AG09309 (cell line): ENCODE measurements around the gene AMER3.

Source experiments
- DNase-seq: peaks from one replicate; pipeline ENCODE4 v3.0.0-alpha.2; 2010; ENCODE audit warnings: low read depth
- H3K4me3 ChIP-seq: 2 replicates; pipeline ENCODE4 v1.5.1; 2011; ENCODE audit warnings: mild to moderate bottlenecking, low read depth, low read length, moderate library complexity; ENCODE audit not compliant: control insufficient read depth
- CTCF ChIP-seq: IDR thresholded peaks from 2 replicates; pipeline ENCODE4 v1.5.1; 2011; ENCODE audit warnings: mild to moderate bottlenecking, low read depth, low read length, inconsistent platforms; ENCODE audit not compliant: insufficient read depth, control insufficient read depth; ENCODE audit errors: missing control alignments

AMER3 gene

GRCh38 chr2:130740671-130741070 lies 14.7 kb upstream of the AMER3 start:
- no peak for TF ChIP-seq CTCF
- no peak for DNase-seq
- no peak overlapping the region for H3K4me3 ChIP-seq

- DNase-seq, result no peak
- H3K4me3 ChIP-seq, result no peak overlapping the region
- no peak for TF ChIP-seq CTCF
Observed at GRCh38 chr2:130743278-130743677, 12.1 kb upstream of the AMER3 start.

DNA sequence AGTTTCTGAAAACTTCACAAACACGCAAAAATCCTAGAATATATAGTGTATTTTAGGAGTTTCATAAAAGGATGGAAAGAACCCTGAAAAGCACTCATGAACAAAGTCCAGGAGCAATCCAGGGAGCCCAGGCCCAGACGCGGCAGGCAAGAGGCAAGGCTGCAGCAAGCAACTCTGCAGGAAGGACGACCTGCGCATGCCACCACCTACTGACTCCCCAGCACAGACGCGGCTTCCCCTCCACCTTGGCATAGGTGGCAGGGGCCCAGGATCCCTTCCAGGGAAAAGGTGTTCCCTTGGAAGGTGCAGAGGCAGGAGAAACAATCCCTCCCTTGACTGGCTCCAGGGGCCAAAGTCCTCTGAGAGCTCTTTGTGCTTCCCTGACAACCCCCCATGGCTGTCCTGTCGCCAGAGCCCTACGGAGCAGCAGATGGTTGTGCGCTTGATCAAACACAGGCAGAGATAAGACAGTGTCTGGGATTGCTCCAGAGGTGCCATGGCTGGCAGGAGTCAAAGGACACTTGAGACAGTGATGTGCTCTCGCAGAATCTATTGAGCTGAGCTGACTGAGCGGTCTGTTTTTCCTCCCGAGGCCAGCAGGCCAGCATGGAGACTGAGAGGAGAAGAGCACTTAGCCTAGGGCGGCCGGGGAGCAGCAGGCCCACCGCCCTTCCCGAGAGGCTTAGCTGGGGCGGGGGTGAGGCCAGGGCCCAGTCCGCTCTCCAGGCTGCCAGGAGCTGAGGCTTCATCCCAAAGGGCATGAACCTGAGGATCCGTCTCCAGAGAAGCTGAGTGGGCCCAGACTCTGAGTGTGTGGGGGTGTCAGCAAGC lies 10.8 kb upstream of the AMER3 start:
- H3K4me3 ChIP-seq, result no peak overlapping the region
- TF ChIP-seq CTCF, result no peak
- DNase-seq, result no peak

DNA sequence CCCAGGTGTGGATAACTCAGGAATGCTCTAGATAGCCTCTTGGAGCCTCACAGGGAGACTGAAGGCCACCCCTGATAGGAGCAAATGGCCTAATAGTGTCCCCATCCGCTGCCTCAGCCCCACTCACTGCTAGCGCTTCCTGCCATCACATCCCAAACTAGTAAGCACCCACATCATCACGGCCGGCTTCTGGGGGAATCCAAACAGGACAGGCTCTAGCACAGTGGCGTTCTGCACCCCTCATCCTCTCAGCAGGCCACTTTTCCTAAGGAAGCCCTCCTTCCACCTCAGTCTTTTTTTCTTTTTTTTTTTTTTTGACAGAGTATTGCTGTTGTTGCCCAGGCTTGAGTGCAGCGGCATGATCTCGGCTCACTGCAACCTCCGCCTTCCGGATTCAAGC lies 6.3 kb upstream of the AMER3 start:
- no peak for TF ChIP-seq CTCF
- no peak overlapping the region for H3K4me3 ChIP-seq
- no peak for DNase-seq

DNA sequence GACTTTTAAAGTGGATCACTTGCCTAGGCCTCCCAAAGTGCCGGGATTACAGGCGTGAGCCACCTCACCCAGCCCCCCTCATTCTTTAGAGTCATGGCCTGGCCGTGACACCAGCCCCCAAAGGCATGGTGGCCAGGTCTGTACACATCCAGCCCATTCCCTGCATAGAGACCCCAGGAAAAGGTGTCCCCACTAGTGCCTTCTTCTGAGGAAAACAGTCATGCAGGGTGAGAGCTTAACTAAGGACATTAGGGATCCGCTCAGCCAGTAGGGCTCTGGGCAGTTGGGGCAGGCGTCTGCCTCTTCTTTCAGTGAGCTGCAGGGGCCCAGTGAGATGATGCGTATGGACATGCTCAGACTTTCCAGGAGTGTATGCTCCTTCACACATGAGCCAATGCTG lies 5.7 kb upstream of the AMER3 start:
- no peak overlapping the region for H3K4me3 ChIP-seq

GRCh38 chr2:130754811-130755210 lies 529 bp upstream of the AMER3 start:
- no peak overlapping the region for H3K4me3 ChIP-seq
- TF ChIP-seq CTCF, result no peak
- no peak for DNase-seq

More for the DNA sequence above, 5.7 kb upstream of the AMER3 start:
- TF ChIP-seq CTCF, result no peak
- no peak for DNase-seq
